Mammary microvascular endothelial cell (primary cell): ENCODE measurements around the gene CALCOCO2. TPM values are rescaled to one million over a fixed set of nuclear protein-coding genes. Genes with fewer than 3 reads are reported as not detected.

ENCODE experiments used
- total RNA-seq: library from RNA; depleted of rRNA; stranded (reverse); fragments of >200 nt; gene quantifications from 2 replicates; pipeline ENCODE4 v1.2.3, GENCODE V29; 2015

CALCOCO2 gene
- 38.4 and 47.0 TPM in 2 replicates for total RNA-seq

DNA sequence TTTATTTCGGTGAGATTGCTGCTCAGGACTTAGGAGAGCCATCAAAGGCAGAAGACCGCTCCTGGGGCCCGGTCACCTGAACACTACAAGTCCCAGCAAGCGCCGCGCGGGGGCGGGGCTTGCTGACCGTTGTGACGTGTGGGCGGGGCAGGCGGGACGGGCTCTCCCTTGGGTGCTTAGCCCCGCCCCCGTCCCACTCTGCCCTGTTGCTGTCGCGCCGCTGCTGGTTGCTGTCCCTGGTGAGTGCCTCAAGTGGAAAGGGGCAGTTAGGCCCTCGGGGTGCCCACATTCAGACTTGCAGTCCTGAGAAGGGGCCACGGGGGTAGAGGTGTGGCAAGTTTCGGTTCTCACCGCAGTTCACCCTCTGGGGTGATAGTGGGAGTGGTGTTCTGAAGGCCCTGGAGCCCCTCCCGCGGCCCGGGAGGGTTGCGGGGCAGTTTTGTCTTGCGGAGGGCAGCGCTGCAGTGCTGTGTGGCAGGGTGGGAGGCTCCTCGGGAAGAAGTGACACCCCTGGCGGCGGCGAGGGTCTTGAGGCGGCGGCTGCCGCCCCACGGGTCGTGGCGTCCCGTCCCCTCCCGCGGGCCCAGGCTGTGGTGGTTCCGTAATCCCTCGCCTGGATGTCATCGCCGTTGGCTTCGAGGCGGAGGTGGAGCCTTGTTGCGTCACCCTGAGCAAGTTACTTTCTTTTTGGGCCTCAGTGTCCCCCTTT is at the start of gene CALCOCO2:
TSS of gene CALCOCO2 (plus strand) at position 196 of the 709 bp plus-strand sequence. CDS start 10,673 bp downstream, outside the sequence.

DNA sequence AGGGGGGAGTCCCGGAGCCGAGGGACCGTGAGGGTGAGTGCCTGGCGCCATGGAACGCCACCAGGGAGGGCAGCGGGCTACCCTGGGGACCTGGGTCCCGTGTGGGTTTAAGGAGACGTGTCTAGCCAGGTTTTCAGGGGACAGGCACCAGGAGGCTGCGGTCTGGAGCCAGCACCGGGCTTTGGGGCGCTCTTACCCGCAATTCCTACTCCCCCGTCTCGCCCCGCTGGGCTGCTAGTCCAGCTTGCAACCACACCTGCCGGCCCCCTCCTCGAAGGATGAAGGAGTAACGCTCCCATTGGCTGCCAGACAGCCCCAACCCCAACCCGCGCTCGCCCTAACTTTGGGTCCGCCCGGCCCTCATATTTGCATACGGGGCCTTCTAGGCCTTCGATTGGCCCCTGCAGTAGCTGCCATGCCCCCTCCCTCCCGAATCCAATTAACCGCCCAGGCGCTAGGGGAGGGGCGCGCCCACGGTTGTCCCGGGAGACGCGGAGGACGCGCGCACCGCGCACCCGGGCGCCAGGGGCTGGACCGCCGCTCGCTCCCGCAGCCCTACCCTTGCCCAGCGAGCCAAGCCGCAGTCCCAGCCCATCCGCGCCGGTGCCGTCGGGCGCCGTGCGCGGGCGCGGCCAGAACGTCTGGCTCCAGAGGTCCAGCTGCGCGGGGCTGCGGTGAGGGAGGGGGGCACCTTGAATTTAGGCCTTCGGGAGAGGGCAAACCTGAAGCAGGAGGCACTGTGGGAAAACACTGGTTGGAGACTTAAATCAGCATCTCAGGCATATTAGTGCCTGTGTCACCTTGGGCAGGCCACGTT is 13.9 kb upstream of the CALCOCO2 start, which contains the start of gene TTLL6:
TSS of gene TTLL6 (minus strand) at position 456 of the 817 bp plus-strand sequence. CDS start at position 299, 157 bp downstream.

DNA sequence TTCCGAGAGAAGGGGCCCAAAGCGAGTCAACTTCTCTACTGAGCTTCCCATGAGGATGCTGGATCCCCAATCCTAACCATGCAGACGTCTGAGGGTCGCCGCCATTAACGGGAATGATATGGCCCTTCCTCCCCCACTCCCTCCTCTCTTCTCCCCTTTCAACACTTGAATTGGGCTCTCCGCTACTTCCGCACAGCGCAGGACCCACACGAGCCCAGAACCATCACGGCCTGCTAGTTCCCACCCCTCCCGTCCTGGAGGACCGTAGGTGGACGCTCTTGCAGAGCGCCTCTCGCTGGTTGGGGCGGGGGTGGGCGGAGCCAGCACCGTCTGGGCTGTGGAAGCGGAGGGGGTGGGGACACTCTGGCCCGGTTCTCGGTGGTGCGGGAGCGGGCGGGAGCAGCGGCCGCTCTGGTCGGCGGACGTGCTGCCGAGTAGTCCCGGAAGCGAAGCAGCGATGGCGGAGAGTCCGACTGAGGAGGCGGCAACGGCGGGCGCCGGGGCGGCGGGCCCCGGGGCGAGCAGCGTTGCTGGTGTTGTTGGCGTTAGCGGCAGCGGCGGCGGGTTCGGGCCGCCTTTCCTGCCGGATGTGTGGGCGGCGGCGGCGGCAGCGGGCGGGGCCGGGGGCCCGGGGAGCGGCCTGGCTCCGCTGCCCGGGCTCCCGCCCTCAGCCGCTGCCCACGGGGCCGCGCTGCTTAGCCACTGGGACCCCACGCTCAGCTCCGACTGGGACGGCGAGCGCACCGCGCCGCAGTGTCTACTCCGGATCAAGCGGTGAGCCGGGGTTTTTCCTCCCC is 77.4 kb downstream of the CALCOCO2 start, which contains the start of gene UBE2Z:
TSS of gene UBE2Z (plus strand) at position 361 of the 797 bp plus-strand sequence. CDS start at position 458, 97 bp downstream.

Other genes with a start within 250 kb of the CALCOCO2 start
- 4.5 and 8.5 TPM in 2 replicates for gene HOXB3, start 240.8 kb upstream of the CALCOCO2 start, total RNA-seq
- 0.54 and 1.1 TPM in 2 replicates for gene HOXB5, start 237.3 kb upstream of the CALCOCO2 start, total RNA-seq
- 39.8 and 43.2 TPM in 2 replicates for gene HOXB6, start 226.0 kb upstream of the CALCOCO2 start, total RNA-seq
- 35.2 and 45.3 TPM in 2 replicates for gene HOXB7, start 220.0 kb upstream of the CALCOCO2 start, total RNA-seq
- 15.5 and 22.9 TPM in 2 replicates for gene HOXB8, start 215.7 kb upstream of the CALCOCO2 start, total RNA-seq
- gene HOXB9, start 204.7 kb upstream of the CALCOCO2 start, total RNA-seq = 10.6 and 12.9 TPM in 2 replicates
- not detected in 2 replicates for gene PRAC1, start 108.5 kb upstream of the CALCOCO2 start, total RNA-seq
- gene PRAC2, start 107.8 kb upstream of the CALCOCO2 start, total RNA-seq = not detected in 2 replicates
- gene HOXB13, start 102.3 kb upstream of the CALCOCO2 start, total RNA-seq = not detected in 2 replicates
- gene TTLL6, start 13.8 kb upstream of the CALCOCO2 start, total RNA-seq = not detected in 2 replicates
- 249 and 276 TPM in 2 replicates for gene ATP5MC1, start 61.8 kb downstream of the CALCOCO2 start, total RNA-seq
- gene UBE2Z, start 77.4 kb downstream of the CALCOCO2 start, total RNA-seq = 77.5 and 83.0 TPM in 2 replicates
- gene SNF8, start 113.8 kb downstream of the CALCOCO2 start, total RNA-seq = 149 and 156 TPM in 2 replicates
- gene GIP, start 137.6 kb downstream of the CALCOCO2 start, total RNA-seq = not detected in 2 replicates
- gene IGF2BP1, start 166.3 kb downstream of the CALCOCO2 start, total RNA-seq = 0.20 and 0.30 TPM in 2 replicates